WTC11 (cell line): ENCODE measurements around the gene KLK15. TPM values are rescaled to one million over a fixed set of nuclear protein-coding genes. Genes with fewer than 3 reads are reported as not detected.

Source experiments
- ATAC-seq: fragments of 200-7000 bp; cut with Tn5 transposase; 2 replicates; pipeline ENCODE4 v1.10.0; 2021; ENCODE audit warnings: mild to moderate bottlenecking, moderate library complexity
- CTCF ChIA-PET: fragments of 300-600 bp; sonication (Branson Sonifier 250); formaldehyde crosslinking; loops from one replicate; lab custom pipeline; 2021; ENCODE audit warnings: antibody characterized with exemption; lab: Charles Lee
- POLR2A ChIA-PET: fragments of 350-600 bp; sonication (Branson Sonifier 250); formaldehyde crosslinking; loops from one replicate; lab custom pipeline; 2021; ENCODE audit warnings: antibody characterized with exemption; lab: Charles Lee
- DNase-seq: peaks from one replicate; pipeline ENCODE4 v3.0.0; 2021; ENCODE audit warnings: low spot score
- H3K27ac Mint-ChIP-seq: 2 replicates; pipeline ENCODE4 v1.8.0; 2021; ENCODE audit warnings: mixed read lengths
- H3K27me3 Mint-ChIP-seq: 2 replicates; pipeline ENCODE4 v1.8.0; 2021; ENCODE audit warnings: low read depth, mild to moderate bottlenecking, moderate library complexity, mixed read lengths
- H3K36me3 Mint-ChIP-seq: 2 replicates; pipeline ENCODE4 v1.8.0; 2021; ENCODE audit warnings: mixed read lengths
- H3K4me1 Mint-ChIP-seq: 2 replicates; pipeline ENCODE4 v1.8.0; 2022; ENCODE audit warnings: mixed read lengths
- H3K4me3 Mint-ChIP-seq: 2 replicates; pipeline ENCODE4 v1.8.0; 2021; ENCODE audit warnings: mild to moderate bottlenecking, moderate library complexity, mixed read lengths
- H3K9me3 Mint-ChIP-seq: 2 replicates; pipeline ENCODE4 v1.8.0; 2021; ENCODE audit warnings: mixed read lengths
- ATF1 ChIP-seq: sonication (generic); formaldehyde crosslinking; IDR thresholded peaks from 2 replicates; pipeline ENCODE4 v1.8.1; 2023; ENCODE audit warnings: mild to moderate bottlenecking, moderate library complexity, missing genetic modification reagents
- FOXP1 ChIP-seq: sonication (generic); formaldehyde crosslinking; IDR thresholded peaks from 2 replicates; pipeline ENCODE4 v1.8.0; 2022; ENCODE audit warnings: missing genetic modification reagents, mild to moderate bottlenecking, moderate library complexity, borderline replicate concordance
- GRHL2 ChIP-seq: fragments of 250-450 bp; sonication (Bioruptor Pico); IDR thresholded peaks from 2 replicates; pipeline ENCODE4 v1.8.0; 2022; ENCODE audit warnings: mild to moderate bottlenecking, moderate library complexity; ENCODE audit not compliant: insufficient replicate concordance, severe bottlenecking
- TCF7 ChIP-seq: sonication (generic); formaldehyde crosslinking; IDR thresholded peaks from 2 replicates; pipeline ENCODE4 v1.8.0; 2022; ENCODE audit warnings: mild to moderate bottlenecking, low read depth, missing genetic modification reagents, moderate library complexity
- ZNF121 ChIP-seq: sonication (generic); formaldehyde crosslinking; IDR thresholded peaks from 2 replicates; pipeline ENCODE4 v1.8.0; 2023; ENCODE audit warnings: missing genetic modification reagents
- total RNA-seq: library from RNA; stranded (reverse); gene quantifications from 3 replicates; pipeline ENCODE4 v1.2.3, GENCODE V29; 2021
- TF ChIP-seq, protein P1 (sequence below): fragments of 250-450 bp; sonication (Bioruptor Pico); IDR thresholded peaks from 2 replicates; pipeline ENCODE4 v1.9.0; 2021; ENCODE audit warnings: mild to moderate bottlenecking
- TF ChIP-seq, protein P2 (sequence below): sonication (generic); formaldehyde crosslinking; IDR thresholded peaks from 2 replicates; pipeline ENCODE4 v1.8.0; 2023; ENCODE audit warnings: mild to moderate bottlenecking, missing genetic modification reagents
- TF ChIP-seq, protein P3 (sequence below): fragments of 250-450 bp; sonication (Bioruptor Pico); IDR thresholded peaks from 2 replicates; pipeline ENCODE4 v1.9.0; 2021; ENCODE audit warnings: mild to moderate bottlenecking, borderline replicate concordance

The KLK15 gene
- total RNA-seq, 1 experiment from 2014 or later, result not detected

DNA sequence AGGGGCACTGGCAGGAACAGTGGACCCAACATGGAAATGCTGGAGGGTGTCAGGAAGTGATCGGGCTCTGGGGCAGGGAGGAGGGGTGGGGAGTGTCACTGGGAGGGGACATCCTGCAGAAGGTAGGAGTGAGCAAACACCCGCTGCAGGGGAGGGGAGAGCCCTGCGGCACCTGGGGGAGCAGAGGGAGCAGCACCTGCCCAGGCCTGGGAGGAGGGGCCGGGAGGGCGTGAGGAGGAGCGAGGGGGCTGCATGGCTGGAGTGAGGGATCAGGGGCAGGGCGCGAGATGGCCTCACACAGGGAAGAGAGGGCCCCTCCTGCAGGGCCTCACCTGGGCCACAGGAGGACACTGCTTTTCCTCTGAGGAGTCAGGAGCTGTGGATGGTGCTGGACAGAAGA, 44.0 kb upstream of the KLK15 start (continued):
- TF ChIP-seq, protein P1, sequence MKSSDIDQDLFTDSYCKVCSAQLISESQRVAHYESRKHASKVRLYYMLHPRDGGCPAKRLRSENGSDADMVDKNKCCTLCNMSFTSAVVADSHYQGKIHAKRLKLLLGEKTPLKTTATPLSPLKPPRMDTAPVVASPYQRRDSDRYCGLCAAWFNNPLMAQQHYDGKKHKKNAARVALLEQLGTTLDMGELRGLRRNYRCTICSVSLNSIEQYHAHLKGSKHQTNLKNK (CRISPR knock-in tag), result no peak
- TF ChIP-seq ATF1 (CRISPR knock-in tag), result no peak

DNA sequence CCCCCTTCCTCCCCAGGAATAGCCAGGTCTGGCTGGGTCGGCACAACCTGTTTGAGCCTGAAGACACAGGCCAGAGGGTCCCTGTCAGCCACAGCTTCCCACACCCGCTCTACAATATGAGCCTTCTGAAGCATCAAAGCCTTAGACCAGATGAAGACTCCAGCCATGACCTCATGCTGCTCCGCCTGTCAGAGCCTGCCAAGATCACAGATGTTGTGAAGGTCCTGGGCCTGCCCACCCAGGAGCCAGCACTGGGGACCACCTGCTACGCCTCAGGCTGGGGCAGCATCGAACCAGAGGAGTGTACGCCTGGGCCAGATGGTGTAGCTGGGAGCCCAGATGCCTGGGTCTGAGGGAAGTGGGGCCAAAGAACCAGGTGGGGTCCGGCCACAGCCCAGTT, 43.1 kb upstream of the KLK15 start:
- H3K4me1 Mint-ChIP-seq, result peaks cover 3% of the 10 kb centered on the region; the same call in 1 of the 2 replicates
- ChIA-PET CTCF (interaction anchor here (0.6 to 1.8 kb wide), 2 partner anchors 20 to 45 kb away, joined by 5 to 6 read pairs; no protein-coding TSS in a partner anchor), POLR2A (no interaction called here)
- H3K4me3 Mint-ChIP-seq, result no peak overlapping the region
- H3K27me3 Mint-ChIP-seq, result peaks cover 32% of the 10 kb centered on the region
- H3K9me3 Mint-ChIP-seq, result peaks cover 5% of the 10 kb centered on the region; the same call in 1 of the 2 replicates
- ATAC-seq, result no peak
- TF ChIP-seq, protein P2, sequence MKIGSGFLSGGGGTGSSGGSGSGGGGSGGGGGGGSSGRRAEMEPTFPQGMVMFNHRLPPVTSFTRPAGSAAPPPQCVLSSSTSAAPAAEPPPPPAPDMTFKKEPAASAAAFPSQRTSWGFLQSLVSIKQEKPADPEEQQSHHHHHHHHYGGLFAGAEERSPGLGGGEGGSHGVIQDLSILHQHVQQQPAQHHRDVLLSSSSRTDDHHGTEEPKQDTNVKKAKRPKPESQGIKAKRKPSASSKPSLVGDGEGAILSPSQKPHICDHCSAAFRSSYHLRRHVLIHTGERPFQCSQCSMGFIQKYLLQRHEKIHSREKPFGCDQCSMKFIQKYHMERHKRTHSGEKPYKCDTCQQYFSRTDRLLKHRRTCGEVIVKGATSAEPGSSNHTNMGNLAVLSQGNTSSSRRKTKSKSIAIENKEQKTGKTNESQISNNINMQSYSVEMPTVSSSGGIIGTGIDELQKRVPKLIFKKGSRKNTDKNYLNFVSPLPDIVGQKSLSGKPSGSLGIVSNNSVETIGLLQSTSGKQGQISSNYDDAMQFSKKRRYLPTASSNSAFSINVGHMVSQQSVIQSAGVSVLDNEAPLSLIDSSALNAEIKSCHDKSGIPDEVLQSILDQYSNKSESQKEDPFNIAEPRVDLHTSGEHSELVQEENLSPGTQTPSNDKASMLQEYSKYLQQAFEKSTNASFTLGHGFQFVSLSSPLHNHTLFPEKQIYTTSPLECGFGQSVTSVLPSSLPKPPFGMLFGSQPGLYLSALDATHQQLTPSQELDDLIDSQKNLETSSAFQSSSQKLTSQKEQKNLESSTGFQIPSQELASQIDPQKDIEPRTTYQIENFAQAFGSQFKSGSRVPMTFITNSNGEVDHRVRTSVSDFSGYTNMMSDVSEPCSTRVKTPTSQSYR (CRISPR knock-in tag), result no peak
- TF ChIP-seq GRHL2 (no peak), ZNF121 (CRISPR knock-in tag) (no peak)
- no peak overlapping the region for H3K27ac Mint-ChIP-seq
- no peaks in the 10 kb centered on the region for H3K36me3 Mint-ChIP-seq
- DNase-seq, result no peak

DNA sequence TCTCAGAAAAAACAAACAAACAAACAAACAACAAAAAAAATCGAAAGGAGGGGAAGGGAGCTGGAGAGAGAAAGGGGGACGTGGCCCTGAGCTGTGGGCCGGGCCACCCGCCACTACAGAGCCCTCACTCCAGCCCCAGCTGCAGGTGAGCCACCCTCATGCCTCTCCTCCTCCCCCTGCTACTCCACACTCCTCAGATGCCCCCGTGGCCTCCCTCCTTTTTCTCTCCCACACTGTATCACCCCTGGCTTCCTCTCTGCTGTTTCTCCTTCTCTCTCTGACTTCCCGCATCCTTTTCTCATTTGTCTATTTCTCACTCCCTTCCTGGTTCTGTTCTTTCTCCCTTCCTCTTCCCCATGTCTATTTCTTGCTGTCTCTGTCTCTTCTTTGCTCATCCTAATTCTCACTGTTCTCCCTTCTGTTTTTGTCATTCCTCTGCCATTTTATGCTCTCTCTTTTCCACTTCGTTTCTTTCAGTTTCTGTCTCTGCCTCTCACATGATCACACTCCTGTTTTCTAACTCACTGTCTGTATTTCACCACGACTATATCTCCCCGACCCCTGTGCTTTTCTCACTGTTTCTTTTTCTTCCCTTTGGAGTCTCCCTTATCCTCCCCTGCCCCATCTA, 42.5 kb upstream of the KLK15 start:
- Mint-ChIP-seq H3K36me3 (no peaks in the 10 kb centered on the region), H3K27me3 (peaks cover 38% of the 10 kb centered on the region)
- DNase-seq, result no peak

More for the DNA sequence above, 42.5 kb upstream of the KLK15 start:
- ChIA-PET CTCF (interaction anchor here (1.8 kb wide), 1 partner anchor 46 kb away, joined by 6 read pairs; no protein-coding TSS in a partner anchor), POLR2A (no interaction called here)
- Mint-ChIP-seq H3K4me3 (no peak overlapping the region), H3K4me1 (peaks cover 3% of the 10 kb centered on the region; the same call in 1 of the 2 replicates), H3K9me3 (peaks cover 5% of the 10 kb centered on the region; the same call in 1 of the 2 replicates), H3K27ac (no peak overlapping the region)
- no peak for ATAC-seq
- TF ChIP-seq GRHL2 (no peak), TCF7 (CRISPR knock-in tag) (no peak), FOXP1 (no peak)
- TF ChIP-seq, protein P2 (CRISPR knock-in tag), result no peak
- TF ChIP-seq, protein P3, sequence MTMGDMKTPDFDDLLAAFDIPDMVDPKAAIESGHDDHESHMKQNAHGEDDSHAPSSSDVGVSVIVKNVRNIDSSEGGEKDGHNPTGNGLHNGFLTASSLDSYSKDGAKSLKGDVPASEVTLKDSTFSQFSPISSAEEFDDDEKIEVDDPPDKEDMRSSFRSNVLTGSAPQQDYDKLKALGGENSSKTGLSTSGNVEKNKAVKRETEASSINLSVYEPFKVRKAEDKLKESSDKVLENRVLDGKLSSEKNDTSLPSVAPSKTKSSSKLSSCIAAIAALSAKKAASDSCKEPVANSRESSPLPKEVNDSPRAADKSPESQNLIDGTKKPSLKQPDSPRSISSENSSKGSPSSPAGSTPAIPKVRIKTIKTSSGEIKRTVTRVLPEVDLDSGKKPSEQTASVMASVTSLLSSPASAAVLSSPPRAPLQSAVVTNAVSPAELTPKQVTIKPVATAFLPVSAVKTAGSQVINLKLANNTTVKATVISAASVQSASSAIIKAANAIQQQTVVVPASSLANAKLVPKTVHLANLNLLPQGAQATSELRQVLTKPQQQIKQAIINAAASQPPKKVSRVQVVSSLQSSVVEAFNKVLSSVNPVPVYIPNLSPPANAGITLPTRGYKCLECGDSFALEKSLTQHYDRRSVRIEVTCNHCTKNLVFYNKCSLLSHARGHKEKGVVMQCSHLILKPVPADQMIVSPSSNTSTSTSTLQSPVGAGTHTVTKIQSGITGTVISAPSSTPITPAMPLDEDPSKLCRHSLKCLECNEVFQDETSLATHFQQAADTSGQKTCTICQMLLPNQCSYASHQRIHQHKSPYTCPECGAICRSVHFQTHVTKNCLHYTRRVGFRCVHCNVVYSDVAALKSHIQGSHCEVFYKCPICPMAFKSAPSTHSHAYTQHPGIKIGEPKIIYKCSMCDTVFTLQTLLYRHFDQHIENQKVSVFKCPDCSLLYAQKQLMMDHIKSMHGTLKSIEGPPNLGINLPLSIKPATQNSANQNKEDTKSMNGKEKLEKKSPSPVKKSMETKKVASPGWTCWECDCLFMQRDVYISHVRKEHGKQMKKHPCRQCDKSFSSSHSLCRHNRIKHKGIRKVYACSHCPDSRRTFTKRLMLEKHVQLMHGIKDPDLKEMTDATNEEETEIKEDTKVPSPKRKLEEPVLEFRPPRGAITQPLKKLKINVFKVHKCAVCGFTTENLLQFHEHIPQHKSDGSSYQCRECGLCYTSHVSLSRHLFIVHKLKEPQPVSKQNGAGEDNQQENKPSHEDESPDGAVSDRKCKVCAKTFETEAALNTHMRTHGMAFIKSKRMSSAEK (CRISPR knock-in tag), result no peak
